K562 (cell line): ENCODE results near the gene TRIM27. TPM values are rescaled to one million over a fixed set of nuclear protein-coding genes. Genes with fewer than 3 reads are reported as not detected.

Experiments used
- BCOR ChIP-seq: fragments of 450-650 bp; IDR thresholded peaks from 2 replicates; pipeline ENCODE4 v1.6.1; 2016
- CBX5 ChIP-seq: IDR thresholded peaks from 2 replicates; pipeline ENCODE4 v1.6.1; 2014; ENCODE audit warnings: low read depth, borderline replicate concordance
- CREB3 ChIP-seq: fragments of 450-650 bp; conservative IDR thresholded peaks from 2 replicates; pipeline ENCODE4 v1.6.1; 2016; ENCODE audit warnings: missing genetic modification characterization, low read depth, mild to moderate bottlenecking, missing compliant biosample characterization, moderate library complexity
- DIDO1 ChIP-seq: fragments of 450-650 bp; IDR thresholded peaks from 2 replicates; pipeline ENCODE4 v1.6.1; 2016; ENCODE audit warnings: low read depth, missing biosample characterization, missing genetic modification characterization
- EP300 ChIP-seq: IDR thresholded peaks from 2 replicates; pipeline ENCODE4 v1.6.1; 2012; ENCODE audit warnings: low read length, improper control_type of control experiment
- ETV5 ChIP-seq: sonication (generic); formaldehyde crosslinking; IDR thresholded peaks from 2 replicates; pipeline ENCODE4 v1.4.0; 2020; ENCODE audit warnings: low read depth, mild to moderate bottlenecking, missing genetic modification reagents
- HCFC1 ChIP-seq: IDR thresholded peaks from 2 replicates; pipeline ENCODE4 v1.6.1; 2012; ENCODE audit warnings: low read depth, low read length, improper control_type of control experiment
- HDAC8 ChIP-seq: fragments of 450-650 bp; IDR thresholded peaks from 2 replicates; pipeline ENCODE4 v1.6.1; 2016; ENCODE audit warnings: mild to moderate bottlenecking, missing genetic modification characterization, moderate library complexity, missing compliant biosample characterization
- ILK ChIP-seq: fragments of 450-650 bp; IDR thresholded peaks from 2 replicates; pipeline ENCODE4 v1.6.1; 2016; ENCODE audit warnings: missing genetic modification characterization, low read depth, mild to moderate bottlenecking, missing compliant biosample characterization, moderate library complexity, borderline replicate concordance
- KLF1 ChIP-seq: fragments of 450-650 bp; IDR thresholded peaks from 2 replicates; pipeline ENCODE4 v1.6.1; 2016; ENCODE audit warnings: missing genetic modification characterization, missing compliant biosample characterization
- MNT ChIP-seq, 2 experiments: fragments of 450-650 bp; conservative IDR thresholded peaks; 2 replicates each; pipeline ENCODE4 v1.6.1; 2017; ENCODE audit warnings: mild to moderate bottlenecking in 2 of 2, moderate library complexity in 2 of 2
- NCOR1 ChIP-seq: fragments of 450-650 bp; IDR thresholded peaks from 2 replicates; pipeline ENCODE4 v1.6.1; 2016; ENCODE audit warnings: mild to moderate bottlenecking, moderate library complexity
- NFXL1 ChIP-seq: fragments of 450-650 bp; formaldehyde crosslinking; IDR thresholded peaks from 2 replicates; pipeline ENCODE4 v1.4.0; 2021; ENCODE audit warnings: mild to moderate bottlenecking
- PHF20 ChIP-seq: fragments of 450-650 bp; IDR thresholded peaks from 2 replicates; pipeline ENCODE4 v1.6.1; 2018; ENCODE audit not compliant: partially characterized antibody
- RFX5 ChIP-seq: IDR thresholded peaks from 2 replicates; pipeline ENCODE4 v1.6.1; 2011; ENCODE audit warnings: low read depth, mild to moderate bottlenecking, improper control_type of control experiment, low read length
- SAFB2 ChIP-seq: fragments of 200-400 bp; formaldehyde crosslinking; IDR thresholded peaks from 2 replicates; pipeline ENCODE4 v1.6.1; 2018; ENCODE audit warnings: borderline replicate concordance, low read length, low read depth, moderate library complexity; ENCODE audit not compliant: severe bottlenecking
- TAF9B ChIP-seq: fragments of 450-650 bp; IDR thresholded peaks from 2 replicates; pipeline ENCODE4 v1.6.1; 2018; ENCODE audit warnings: mild to moderate bottlenecking; ENCODE audit not compliant: partially characterized antibody
- XRCC5 ChIP-seq: fragments of 200-400 bp; formaldehyde crosslinking; IDR thresholded peaks from 2 replicates; pipeline ENCODE4 v1.6.1; 2017; ENCODE audit warnings: low read depth, mild to moderate bottlenecking, low read length
- ZC3H4 ChIP-seq: sonication (generic); formaldehyde crosslinking; IDR thresholded peaks from 2 replicates; pipeline ENCODE4 v1.9.0; 2021; ENCODE audit warnings: missing genetic modification reagents, borderline replicate concordance
- ZNF232 ChIP-seq: sonication (generic); formaldehyde crosslinking; IDR thresholded peaks from 2 replicates; pipeline ENCODE4 v1.8.0; 2022; ENCODE audit warnings: mild to moderate bottlenecking, missing genetic modification reagents
- ZNF282 ChIP-seq: sonication (generic); formaldehyde crosslinking; IDR thresholded peaks from 2 replicates; pipeline ENCODE4 v1.8.1; 2023; ENCODE audit warnings: missing genetic modification reagents
- ZNF586 ChIP-seq: fragments of 450-650 bp; formaldehyde crosslinking; conservative IDR thresholded peaks from 2 replicates; pipeline ENCODE4 v1.4.0; 2020; ENCODE audit warnings: mild to moderate bottlenecking, moderate library complexity
- polyA plus RNA-seq, 8 experiments: library from polyadenylated mRNA; depleted of rRNA in 4 of 8; stranded (reverse) in 5 of 8; unstranded in 3 of 8; fragments of >200 nt; fragmentation: Nextera tagmentation in 2 of 8; fragmentation: Illumina TruSeq in 1 of 8; extraction: Ambion mirVana in 2 of 8; extraction: Trizol in 1 of 8; gene quantifications; 2 replicates each; pipeline versions ENCODE4 v1.2.1 to v1.2.3, GENCODE V29; 2011 to 2014; ENCODE audit warnings: inconsistent platforms in 1 of 8, missing spikeins in 1 of 8
- total RNA-seq, 7 experiments: library from RNA; depleted of rRNA in 6 of 7; stranded (reverse); fragments of >200 nt in 6 of 7; fragmentation: Illumina TruSeq in 2 of 7; extraction: Trizol in 2 of 7; gene quantifications; 2 replicates each; pipeline versions ENCODE4 v1.2.1 to v1.2.3, GENCODE V29; 2011 to 2021; ENCODE audit warnings: low replicate concordance in 1 of 7
- TF ChIP-seq, protein P1 (sequence below), 2 experiments: IDR thresholded peaks; 2 replicates each; pipeline ENCODE4 v1.6.1; 2012; ENCODE audit warnings: improper control_type of control experiment in 2 of 2, low read depth in 2 of 2, low read length in 2 of 2, borderline replicate concordance in 1 of 2
- TF ChIP-seq, protein P2 (sequence below): fragments of 450-650 bp; IDR thresholded peaks from 2 replicates; pipeline ENCODE4 v1.6.1; 2014; ENCODE audit warnings: low read depth, mild to moderate bottlenecking, moderate library complexity, borderline replicate concordance

Gene TRIM27
- total and polyA plus RNA-seq, 9 of the 15 experiments (the other 6 are each of a cell fraction or from before 2014, with no cell fraction given), result 37.7 to 235 (median 122) TPM

DNA sequence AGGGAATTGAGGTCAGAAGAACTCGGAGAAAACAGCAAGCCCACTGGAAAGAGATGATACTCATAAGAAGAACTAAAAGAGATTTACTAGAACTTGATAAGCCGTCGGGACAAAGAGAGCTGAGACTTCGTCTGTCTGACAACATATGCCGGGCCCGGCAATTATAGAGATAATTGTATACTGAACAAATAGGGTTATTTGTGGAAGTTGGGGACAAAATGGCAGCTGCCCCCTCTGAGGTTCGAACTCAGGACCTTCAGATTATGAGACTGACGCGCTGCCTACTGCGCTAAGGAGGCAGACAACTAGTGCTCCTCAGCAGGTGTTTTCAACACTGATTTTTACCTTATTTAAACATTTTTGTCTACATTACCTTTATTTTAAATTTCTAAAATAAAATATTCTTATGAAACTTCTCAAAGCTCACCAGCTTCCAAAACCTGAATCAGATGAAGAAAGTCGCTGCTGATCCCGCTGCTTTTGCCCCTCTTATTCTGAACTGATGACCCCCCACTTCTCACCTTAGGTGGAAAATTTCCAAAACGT, 29.3 kb upstream of the TRIM27 start (continued):
- TF ChIP-seq, protein P1, sequence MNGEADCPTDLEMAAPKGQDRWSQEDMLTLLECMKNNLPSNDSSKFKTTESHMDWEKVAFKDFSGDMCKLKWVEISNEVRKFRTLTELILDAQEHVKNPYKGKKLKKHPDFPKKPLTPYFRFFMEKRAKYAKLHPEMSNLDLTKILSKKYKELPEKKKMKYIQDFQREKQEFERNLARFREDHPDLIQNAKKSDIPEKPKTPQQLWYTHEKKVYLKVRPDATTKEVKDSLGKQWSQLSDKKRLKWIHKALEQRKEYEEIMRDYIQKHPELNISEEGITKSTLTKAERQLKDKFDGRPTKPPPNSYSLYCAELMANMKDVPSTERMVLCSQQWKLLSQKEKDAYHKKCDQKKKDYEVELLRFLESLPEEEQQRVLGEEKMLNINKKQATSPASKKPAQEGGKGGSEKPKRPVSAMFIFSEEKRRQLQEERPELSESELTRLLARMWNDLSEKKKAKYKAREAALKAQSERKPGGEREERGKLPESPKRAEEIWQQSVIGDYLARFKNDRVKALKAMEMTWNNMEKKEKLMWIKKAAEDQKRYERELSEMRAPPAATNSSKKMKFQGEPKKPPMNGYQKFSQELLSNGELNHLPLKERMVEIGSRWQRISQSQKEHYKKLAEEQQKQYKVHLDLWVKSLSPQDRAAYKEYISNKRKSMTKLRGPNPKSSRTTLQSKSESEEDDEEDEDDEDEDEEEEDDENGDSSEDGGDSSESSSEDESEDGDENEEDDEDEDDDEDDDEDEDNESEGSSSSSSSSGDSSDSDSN (IDR thresholded peaks at IDR 0.05; ENCODE audit: borderline replicate concordance in 1 of 2, low read depth in 2 of 2, low read length in 2 of 2), result no peak
- TF ChIP-seq ETV5 (peak; percentile 66; the same call in 1 of the 2 replicates), ILK (tag) (no peak), CREB3 (no peak), XRCC5 (0 out of 2 replicates have a peak, but pooled peaks have one; percentile 55), CBX5 (no peak), EP300 (peak; percentile 82), KLF1 (tag) (no peak), ZNF586 (no peak), MNT (conservative IDR thresholded peaks at IDR 0.05) (peak; percentile 37 to 46), RFX5 (peak; percentile 55; the same call in 1 of the 2 replicates), ZNF282 (CRISPR knock-in tag) (no peak), HCFC1 (no peak; the same call in 1 of the 2 replicates), HDAC8 (tag) (no peak), BCOR (peak; percentile 48; the same call in 1 of the 2 replicates), DIDO1 (tag) (no peak), TAF9B (peak; percentile 29), SAFB2 (no peak), PHF20 (peak; percentile 45), ZNF232 (no peak), NFXL1 (CRISPR knock-in tag) (no peak), NCOR1 (0 out of 2 replicates have a peak, but pooled peaks have one; percentile 5), ZC3H4 (CRISPR knock-in tag) (no peak)
- TF ChIP-seq, protein P2, sequence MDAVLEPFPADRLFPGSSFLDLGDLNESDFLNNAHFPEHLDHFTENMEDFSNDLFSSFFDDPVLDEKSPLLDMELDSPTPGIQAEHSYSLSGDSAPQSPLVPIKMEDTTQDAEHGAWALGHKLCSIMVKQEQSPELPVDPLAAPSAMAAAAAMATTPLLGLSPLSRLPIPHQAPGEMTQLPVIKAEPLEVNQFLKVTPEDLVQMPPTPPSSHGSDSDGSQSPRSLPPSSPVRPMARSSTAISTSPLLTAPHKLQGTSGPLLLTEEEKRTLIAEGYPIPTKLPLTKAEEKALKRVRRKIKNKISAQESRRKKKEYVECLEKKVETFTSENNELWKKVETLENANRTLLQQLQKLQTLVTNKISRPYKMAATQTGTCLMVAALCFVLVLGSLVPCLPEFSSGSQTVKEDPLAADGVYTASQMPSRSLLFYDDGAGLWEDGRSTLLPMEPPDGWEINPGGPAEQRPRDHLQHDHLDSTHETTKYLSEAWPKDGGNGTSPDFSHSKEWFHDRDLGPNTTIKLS, result no peak
